PC-9 (cell line): Measurements from ENCODE around the gene YBX1.

Experiments used
- EZH2 ChIP-seq: fragments of 200-600 bp; sonication (generic); IDR thresholded peaks from 2 replicates; pipeline ENCODE4 v1.8.0; 2017; ENCODE audit warnings: antibody characterized with exemption, low read depth
- TF ChIP-seq, protein P1 (sequence below): fragments of 200-600 bp; sonication (generic); conservative IDR thresholded peaks from 2 replicates; pipeline ENCODE4 v1.6.1; 2017; ENCODE audit warnings: mixed run types, antibody characterized with exemption, mild to moderate bottlenecking, moderate library complexity

DNA sequence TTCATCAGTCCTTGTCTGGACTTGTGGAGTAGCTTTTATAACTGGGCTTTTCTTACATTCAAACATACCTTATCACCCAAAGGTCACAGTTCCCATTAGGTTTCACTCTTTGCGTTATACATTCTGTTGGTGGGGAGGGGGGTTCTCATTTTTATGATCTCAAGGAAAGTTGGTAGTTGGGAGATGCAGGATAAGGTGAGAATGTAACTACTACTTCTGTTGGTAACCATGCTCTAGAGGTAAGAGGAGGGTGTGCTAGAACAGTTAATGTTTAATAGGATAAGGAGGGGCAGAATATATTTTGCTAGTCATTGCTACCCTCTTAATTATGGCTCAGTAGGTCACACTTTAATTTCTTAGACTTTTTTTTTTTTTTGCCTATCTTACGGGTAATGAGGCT, 10.7 kb downstream of the YBX1 start:
- TF ChIP-seq EZH2 = no peak
- TF ChIP-seq, protein P1, sequence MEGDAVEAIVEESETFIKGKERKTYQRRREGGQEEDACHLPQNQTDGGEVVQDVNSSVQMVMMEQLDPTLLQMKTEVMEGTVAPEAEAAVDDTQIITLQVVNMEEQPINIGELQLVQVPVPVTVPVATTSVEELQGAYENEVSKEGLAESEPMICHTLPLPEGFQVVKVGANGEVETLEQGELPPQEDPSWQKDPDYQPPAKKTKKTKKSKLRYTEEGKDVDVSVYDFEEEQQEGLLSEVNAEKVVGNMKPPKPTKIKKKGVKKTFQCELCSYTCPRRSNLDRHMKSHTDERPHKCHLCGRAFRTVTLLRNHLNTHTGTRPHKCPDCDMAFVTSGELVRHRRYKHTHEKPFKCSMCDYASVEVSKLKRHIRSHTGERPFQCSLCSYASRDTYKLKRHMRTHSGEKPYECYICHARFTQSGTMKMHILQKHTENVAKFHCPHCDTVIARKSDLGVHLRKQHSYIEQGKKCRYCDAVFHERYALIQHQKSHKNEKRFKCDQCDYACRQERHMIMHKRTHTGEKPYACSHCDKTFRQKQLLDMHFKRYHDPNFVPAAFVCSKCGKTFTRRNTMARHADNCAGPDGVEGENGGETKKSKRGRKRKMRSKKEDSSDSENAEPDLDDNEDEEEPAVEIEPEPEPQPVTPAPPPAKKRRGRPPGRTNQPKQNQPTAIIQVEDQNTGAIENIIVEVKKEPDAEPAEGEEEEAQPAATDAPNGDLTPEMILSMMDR = no peak
